ENCODE measurements around the gene PHF24. TPM values are rescaled to one million over a fixed set of nuclear protein-coding genes. Genes with fewer than 3 reads are reported as not detected.

The PHF24 gene
- total and polyA plus RNA-seq, 4 donors: 0.57 to 0.88 TPM; not detected in 2

DNA sequence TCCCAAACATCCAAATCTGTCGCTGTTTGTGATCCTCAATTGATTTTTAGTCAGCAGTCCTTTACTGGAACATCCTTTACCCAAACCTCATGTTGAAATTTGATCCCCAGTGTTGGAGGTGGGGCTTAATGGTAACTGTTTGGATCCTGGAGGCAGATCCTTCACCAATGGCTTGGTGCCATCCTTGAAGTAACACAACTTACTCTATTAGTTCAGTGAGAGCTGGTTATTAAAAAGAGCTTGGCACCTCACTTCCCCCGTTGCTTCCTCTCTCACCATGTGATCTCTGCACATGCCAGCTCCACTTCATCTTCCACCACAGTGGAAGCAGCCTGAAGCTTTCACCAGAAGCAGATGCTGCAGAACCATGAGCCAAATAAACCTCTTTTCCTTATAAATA is 71.8 kb downstream of the PHF24 start:
- no peaks in the 10 kb centered on the region for H3K27me3 ChIP-seq (ENCODE audit: control insufficient read depth in 1 of 2, insufficient read depth in 2 of 2, low read length in 1 of 2)
- no peak overlapping the region for H3K4me3 ChIP-seq (ENCODE audit: low read length in 2 of 2)
- peaks cover 0 to 5% of the 10 kb centered on the region in 2 donors for H3K36me3 ChIP-seq (ENCODE audit: control insufficient read depth in 1 of 2, insufficient read depth in 2 of 2, low read length in 1 of 2)
- no peaks in the 10 kb centered on the region for H3K4me1 ChIP-seq (ENCODE audit: control insufficient read depth in 1 of 2, insufficient read depth in 2 of 2, low read length in 2 of 2)
- H3K9me3 ChIP-seq (ENCODE audit: control insufficient read depth, low read length): no peaks in the 10 kb centered on the region
- intact Hi-C loops (cut with DNase I): no loop called here
- no peak for DNase-seq
- ATAC-seq (ENCODE audit: low FRiP score): no peak
- no peak overlapping the region for H3K27ac ChIP-seq (ENCODE audit: low read depth in 1 of 2, low read length in 2 of 2)
- WGBS, 2 donors: 84 to 88% methylated on average over 2 of the region's 2 CpGs

Other genes starting within 250 kb of the PHF24 start
- 10 to 100 TPM; 13.0 to 29.1 TPM for gene CCL21, start 248.1 kb upstream of the PHF24 start, total RNA-seq
- gene CCL21, start 248.1 kb upstream of the PHF24 start, polyA plus RNA-seq: 1 to 10 TPM; 1.4 to 2.4 TPM
- gene DNAJB5, start 31.5 kb downstream of the PHF24 start, total RNA-seq: 10 to 100 TPM; 33.7 to 96.0 TPM
- 10 to 100 TPM; 15.7 to 29.2 TPM for gene DNAJB5, start 31.5 kb downstream of the PHF24 start, polyA plus RNA-seq
- gene VCP, start 114.3 kb downstream of the PHF24 start, total RNA-seq: 100 to 1,000 TPM; 187 to 192 TPM
- gene VCP, start 114.3 kb downstream of the PHF24 start, polyA plus RNA-seq: 10 to 100 TPM; 50.5 to 70.9 TPM
- gene FANCG, start 121.7 kb downstream of the PHF24 start, total RNA-seq: 10 to 100 TPM in 1 of 2 donors, 1 to 10 TPM in 1; 7.8 to 17.8 TPM
- gene FANCG, start 121.7 kb downstream of the PHF24 start, polyA plus RNA-seq: 10 to 100 TPM in 1 of 2 donors, 1 to 10 TPM in 1; 3.6 to 17.3 TPM
- 10 to 100 TPM; 12.0 to 16.8 TPM for gene PIGO, start 138.3 kb downstream of the PHF24 start, total RNA-seq
- gene PIGO, start 138.3 kb downstream of the PHF24 start, polyA plus RNA-seq: 10 to 100 TPM in 1 of 2 donors, 1 to 10 TPM in 1; 8.8 to 22.5 TPM
- 10 to 100 TPM; 47.2 to 49.2 TPM for gene STOML2, start 144.8 kb downstream of the PHF24 start, total RNA-seq
- 10 to 100 TPM; 74.5 to 85.3 TPM for gene STOML2, start 144.8 kb downstream of the PHF24 start, polyA plus RNA-seq
- 10 to 100 TPM; 25.4 to 29.6 TPM for gene ATOSB, start 157.6 kb downstream of the PHF24 start, total RNA-seq
- 10 to 100 TPM; 11.8 to 34.0 TPM for gene ATOSB, start 157.6 kb downstream of the PHF24 start, polyA plus RNA-seq
- gene UNC13B, start 203.7 kb downstream of the PHF24 start, total RNA-seq: 10 to 100 TPM; 30.6 to 33.7 TPM
- gene UNC13B, start 203.7 kb downstream of the PHF24 start, polyA plus RNA-seq: 10 to 100 TPM in 1 of 2 donors, 1 to 10 TPM in 1; 8.0 to 30.0 TPM